Esophagus squamous epithelium (tissue), 5 donors: ENCODE data around the gene THADA. TPM values are rescaled to one million over a fixed set of nuclear protein-coding genes. Genes with fewer than 3 reads are reported as not detected.
A peak's percentile ranks its signal among the peaks of the same experiment; 100 is the strongest.

Experiments used
- DNase-seq: peaks from one replicate; lab custom pipeline; 2025; lab: John Stamatoyannopoulos, UW
- H3K27ac ChIP-seq, 4 donors: fragments of 200-600 bp; sonication (generic); one replicate each; pipeline ENCODE4 v1.5.1; 2016 to 2019; ENCODE audit warnings: mild to moderate bottlenecking in 1 of 4
- H3K27me3 ChIP-seq, 4 donors: fragments of 200-600 bp; sonication (generic); 1 replicate in 3 of 4; 2 replicates in 1 of 4; pipeline versions ENCODE4 v1.5.1 to v1.6.0; 2017 to 2021; ENCODE audit warnings: antibody characterized with exemption in 1 of 4
- H3K36me3 ChIP-seq, 3 donors: fragments of 200-600 bp; sonication (generic); one replicate each; pipeline ENCODE4 v1.5.1; 2016 to 2019
- H3K4me1 ChIP-seq, 3 donors: fragments of 200-600 bp; sonication (generic); one replicate each; pipeline ENCODE4 v1.5.1; 2017 to 2019
- H3K4me3 ChIP-seq, 4 donors: fragments of 200-600 bp; sonication (generic); 1 replicate in 3 of 4; 2 replicates in 1 of 4; pipeline ENCODE4 v1.5.1; 2016 to 2019; ENCODE audit warnings: mild to moderate bottlenecking in 2 of 4, moderate library complexity in 1 of 4
- H3K9me3 ChIP-seq, 3 donors: fragments of 200-600 bp; sonication (generic); one replicate each; pipeline ENCODE4 v1.5.1; 2016 to 2019
- CTCF ChIP-seq, 6 experiments: fragments of 450-650 bp in 4 of 6; fragments of 200-600 bp in 2 of 6; sonication (generic) in 2 of 6; IDR thresholded peaks; one replicate each; pipeline ENCODE4 v1.5.1; 2016 to 2019; ENCODE audit warnings: antibody characterized with exemption in 6 of 6, mild to moderate bottlenecking in 4 of 6, moderate library complexity in 4 of 6
- POLR2A ChIP-seq, 4 donors: fragments of 450-650 bp; IDR thresholded peaks; one replicate each; pipeline ENCODE4 v1.6.1; 2017; ENCODE audit warnings: antibody characterized with exemption in 4 of 4, mild to moderate bottlenecking in 4 of 4, moderate library complexity in 3 of 4
- WGBS, 2 donors: methylation state at CpG; one replicate each; pipeline ENCODE4 v1.1.5; 2018; 5-methylcytosine and 5-hydroxymethylcytosine counted together
- intact Hi-C: fragments of 100-400 bp; cut with DNase I; formaldehyde crosslinking; loops from one replicate; pipeline ENCODE4 v1.15.0; 2022
- total RNA-seq, 4 donors: library from RNA; depleted of rRNA; stranded (reverse); fragments of >200 nt; gene quantifications; one replicate each; pipeline ENCODE4 v1.1.0, GENCODE V29; 2016
- donor health status: DM: yes; HTN: yes; CAD: no.

Gene THADA
- total RNA-seq, 4 donors from 2014 or later = 14.0 to 32.2 (median 21.0) TPM

GRCh38 chr2:43455731-43456642 lies 139.9 kb downstream of the THADA start:
- no peak for DNase-seq
- peaks cover 9 to 80% (median 12%) of the 10 kb centered on the region in 3 donors for H3K4me1 ChIP-seq
- intact Hi-C loops = no loop called here
- TF ChIP-seq CTCF (IDR thresholded peaks at IDR 0.05) (no peak), POLR2A (IDR thresholded peaks at IDR 0.05) (no peak)
- WGBS, 2 donors = 67 to 74% methylated on average over 6 of the region's 6 CpGs
- H3K27me3 ChIP-seq = no peaks in the 10 kb centered on the region
- H3K36me3 ChIP-seq = no peaks in the 10 kb centered on the region
- peak overlapping the region in 2 of 4 donors; percentile 10 to 11 for H3K27ac ChIP-seq
- no peaks in the 10 kb centered on the region for H3K9me3 ChIP-seq
- H3K4me3 ChIP-seq = no peak overlapping the region

- Histone ChIP-seq H3K9me3 (no peaks in the 10 kb centered on the region), H3K27me3 (no peaks in the 10 kb centered on the region), H3K27ac (no peak overlapping the region), H3K4me1 (peaks cover 7 to 73% (median 9%) of the 10 kb centered on the region in 3 donors), H3K4me3 (no peak overlapping the region), H3K36me3 (no peaks in the 10 kb centered on the region)
- intact Hi-C loops = no loop called here
- TF ChIP-seq POLR2A (IDR thresholded peaks at IDR 0.05) (no peak), CTCF (IDR thresholded peaks at IDR 0.05) (no peak)
- no peak for DNase-seq
- 93 to 100% methylated on average over 2 to 5 of the region's 5 CpGs for WGBS, 2 donors
Observed at GRCh38 chr2:43455296-43455695, 140.5 kb downstream of the THADA start.

- Histone ChIP-seq H3K27ac (no peak overlapping the region), H3K9me3 (no peaks in the 10 kb centered on the region), H3K4me1 (peaks cover 7 to 68% (median 9%) of the 10 kb centered on the region in 3 donors), H3K27me3 (no peaks in the 10 kb centered on the region), H3K4me3 (no peak overlapping the region), H3K36me3 (no peaks in the 10 kb centered on the region)
- DNase-seq = no peak
- TF ChIP-seq CTCF (IDR thresholded peaks at IDR 0.05) = no peak
- no peak for TF ChIP-seq POLR2A (IDR thresholded peaks at IDR 0.05)
- 44 to 74% methylated on average over 2 of the region's 2 CpGs for WGBS, 2 donors
- intact Hi-C loops = no loop called here
Observed at GRCh38 chr2:43454791-43455190, 141.0 kb downstream of the THADA start.

- H3K27ac ChIP-seq = peak overlapping the region in 1 of 4 donors; percentile 13
Observed at GRCh38 chr2:43453179-43454170, 142.4 kb downstream of the THADA start.

More at GRCh38 chr2:43453179-43454170, 142.4 kb downstream of the THADA start:
- no peaks in the 10 kb centered on the region for H3K9me3 ChIP-seq
- WGBS, 2 donors = 77 to 78% methylated on average over 6 of the region's 6 CpGs
- no peaks in the 10 kb centered on the region for H3K27me3 ChIP-seq
- no peak for TF ChIP-seq POLR2A (IDR thresholded peaks at IDR 0.05)
- TF ChIP-seq CTCF (IDR thresholded peaks at IDR 0.05) = no peak
- DNase-seq = no peak
- no peaks in the 10 kb centered on the region for H3K36me3 ChIP-seq
- peaks cover 0 to 57% (median 7%) of the 10 kb centered on the region in 3 donors for H3K4me1 ChIP-seq
- H3K4me3 ChIP-seq = no peak overlapping the region
- intact Hi-C loops = no loop called here
